Fibroblast of mammary gland (primary cell): ENCODE results near the gene KCND3.

Experiments used
- DNase-seq: peaks from one replicate; pipeline ENCODE4 v3.0.0-alpha.2; 2010; ENCODE audit warnings: low read depth
- H3K4me3 ChIP-seq: 2 replicates; pipeline ENCODE4 v1.5.1; 2011; ENCODE audit warnings: low read depth, mild to moderate bottlenecking, low read length, moderate library complexity; ENCODE audit not compliant: control insufficient read depth
- TF ChIP-seq, protein P1 (sequence below): conservative IDR thresholded peaks from 2 replicates; pipeline ENCODE4 v1.5.1; 2011; ENCODE audit warnings: low read depth, low read length, inconsistent platforms; ENCODE audit not compliant: control insufficient read depth, insufficient read depth

KCND3 gene

DNA sequence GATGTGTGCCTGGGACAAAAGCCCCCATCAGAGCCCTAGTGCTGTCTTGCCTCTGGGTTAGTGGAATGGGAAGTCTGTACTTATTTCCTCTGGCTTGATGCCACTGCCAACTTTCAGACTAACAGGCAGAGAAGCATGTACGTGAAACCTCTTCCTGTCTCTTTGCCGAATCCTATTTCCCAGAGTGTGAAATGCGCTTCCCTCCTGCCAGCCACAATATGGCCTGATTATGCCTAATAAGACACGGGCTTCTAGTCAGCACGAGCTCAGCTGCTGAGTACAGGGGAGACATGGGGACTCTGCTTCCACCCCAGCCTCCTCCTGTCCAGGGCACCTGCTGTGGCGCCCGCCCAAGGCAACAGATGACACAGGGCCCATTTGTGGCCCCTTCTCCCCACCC lies 111.4 kb downstream of the KCND3 start:
- TF ChIP-seq, protein P1, sequence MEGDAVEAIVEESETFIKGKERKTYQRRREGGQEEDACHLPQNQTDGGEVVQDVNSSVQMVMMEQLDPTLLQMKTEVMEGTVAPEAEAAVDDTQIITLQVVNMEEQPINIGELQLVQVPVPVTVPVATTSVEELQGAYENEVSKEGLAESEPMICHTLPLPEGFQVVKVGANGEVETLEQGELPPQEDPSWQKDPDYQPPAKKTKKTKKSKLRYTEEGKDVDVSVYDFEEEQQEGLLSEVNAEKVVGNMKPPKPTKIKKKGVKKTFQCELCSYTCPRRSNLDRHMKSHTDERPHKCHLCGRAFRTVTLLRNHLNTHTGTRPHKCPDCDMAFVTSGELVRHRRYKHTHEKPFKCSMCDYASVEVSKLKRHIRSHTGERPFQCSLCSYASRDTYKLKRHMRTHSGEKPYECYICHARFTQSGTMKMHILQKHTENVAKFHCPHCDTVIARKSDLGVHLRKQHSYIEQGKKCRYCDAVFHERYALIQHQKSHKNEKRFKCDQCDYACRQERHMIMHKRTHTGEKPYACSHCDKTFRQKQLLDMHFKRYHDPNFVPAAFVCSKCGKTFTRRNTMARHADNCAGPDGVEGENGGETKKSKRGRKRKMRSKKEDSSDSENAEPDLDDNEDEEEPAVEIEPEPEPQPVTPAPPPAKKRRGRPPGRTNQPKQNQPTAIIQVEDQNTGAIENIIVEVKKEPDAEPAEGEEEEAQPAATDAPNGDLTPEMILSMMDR: no peak
- no peak for DNase-seq
- H3K4me3 ChIP-seq: no peak overlapping the region

DNA sequence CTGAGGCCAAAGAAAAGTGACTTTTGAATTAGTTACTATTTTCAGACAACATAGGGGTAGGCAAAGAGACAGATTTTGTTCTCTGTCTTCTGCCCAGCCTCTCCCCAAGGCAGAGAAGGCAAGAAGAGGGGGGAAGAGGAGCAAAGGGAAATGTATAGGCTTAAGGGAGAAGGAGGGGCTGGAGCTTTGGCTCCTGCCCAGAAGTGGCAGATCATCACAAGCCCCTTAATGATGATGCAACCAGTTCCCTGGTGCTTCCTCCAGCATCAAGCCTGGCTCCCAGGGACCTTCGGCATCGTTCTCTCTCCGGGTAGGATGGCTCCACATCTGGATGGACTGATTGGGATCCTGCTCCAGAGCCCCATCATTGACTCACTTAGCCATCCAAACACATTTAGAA lies 112.8 kb downstream of the KCND3 start:
- DNase-seq: no peak
- TF ChIP-seq, protein P1: no peak
- H3K4me3 ChIP-seq: no peak overlapping the region

DNA sequence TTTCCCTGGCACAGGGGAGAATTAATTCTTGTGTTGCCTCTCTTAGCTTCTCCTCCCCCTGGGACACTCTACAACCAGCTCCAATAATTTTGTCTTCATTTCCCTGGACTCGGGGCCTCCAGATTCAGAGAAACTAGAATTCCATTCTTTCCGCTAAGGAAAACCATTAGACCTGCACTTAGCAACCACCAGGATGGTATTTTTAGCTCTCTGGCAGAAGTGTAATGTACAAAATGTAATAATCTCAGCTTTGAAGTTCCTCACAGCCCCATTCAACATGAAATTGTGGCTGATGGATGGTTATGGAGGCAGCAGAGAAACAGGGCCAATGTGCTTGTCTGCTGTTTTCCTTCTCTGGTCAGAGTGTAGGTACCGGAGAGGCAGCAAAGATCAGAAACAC lies 113.8 kb downstream of the KCND3 start:
- H3K4me3 ChIP-seq: no peak overlapping the region
- TF ChIP-seq, protein P1: no peak
- no peak for DNase-seq

DNA sequence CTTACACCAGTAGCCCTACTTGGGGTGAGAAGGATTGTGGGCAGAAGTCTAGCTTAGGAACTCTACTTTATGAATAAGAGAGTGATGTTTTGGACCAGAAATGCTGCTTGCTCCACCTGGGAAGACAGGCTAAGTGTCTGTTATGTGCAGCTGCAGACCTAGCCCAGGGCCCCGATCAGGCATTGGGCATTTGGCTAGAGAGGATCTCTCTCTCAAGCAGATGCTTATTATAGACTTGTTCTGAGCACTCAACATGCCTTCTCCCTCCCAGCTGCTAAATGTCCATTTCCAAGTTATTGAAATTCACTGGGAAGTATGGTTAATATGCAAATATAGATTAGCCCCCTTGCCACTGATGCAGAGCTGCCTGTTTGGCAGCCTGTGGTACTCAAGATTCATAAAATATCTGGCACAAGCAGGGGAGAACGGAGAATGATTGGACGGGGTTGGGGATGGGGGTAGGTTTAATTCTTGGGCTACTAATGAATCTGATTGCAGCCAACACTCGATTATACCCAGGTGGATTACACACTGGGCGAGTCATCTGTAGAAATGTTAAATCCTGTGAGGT lies 115.9 kb downstream of the KCND3 start:
- TF ChIP-seq, protein P1: no peak
- no peak for DNase-seq
- no peak overlapping the region for H3K4me3 ChIP-seq

DNA sequence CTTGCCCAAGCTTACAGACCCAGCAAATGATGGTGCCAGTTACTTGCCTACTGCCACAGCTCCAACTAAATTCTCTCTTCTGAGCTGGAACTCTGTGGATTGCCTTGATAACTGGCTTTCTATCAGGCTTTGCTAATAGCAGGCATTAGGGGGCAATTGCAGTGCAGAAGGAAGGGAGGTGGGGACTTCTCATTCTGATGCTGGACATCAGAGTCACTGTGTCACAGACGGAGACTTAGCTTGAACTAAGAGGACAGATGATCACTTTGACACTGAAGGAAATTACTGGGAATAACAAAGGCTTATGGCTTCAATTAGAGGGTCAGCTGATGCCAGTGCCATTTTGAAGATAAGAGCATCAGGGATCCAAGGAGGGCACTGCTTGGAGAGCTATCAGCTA lies 119.3 kb downstream of the KCND3 start:
- DNase-seq: no peak
- TF ChIP-seq, protein P1: no peak
- H3K4me3 ChIP-seq: no peak overlapping the region

DNA sequence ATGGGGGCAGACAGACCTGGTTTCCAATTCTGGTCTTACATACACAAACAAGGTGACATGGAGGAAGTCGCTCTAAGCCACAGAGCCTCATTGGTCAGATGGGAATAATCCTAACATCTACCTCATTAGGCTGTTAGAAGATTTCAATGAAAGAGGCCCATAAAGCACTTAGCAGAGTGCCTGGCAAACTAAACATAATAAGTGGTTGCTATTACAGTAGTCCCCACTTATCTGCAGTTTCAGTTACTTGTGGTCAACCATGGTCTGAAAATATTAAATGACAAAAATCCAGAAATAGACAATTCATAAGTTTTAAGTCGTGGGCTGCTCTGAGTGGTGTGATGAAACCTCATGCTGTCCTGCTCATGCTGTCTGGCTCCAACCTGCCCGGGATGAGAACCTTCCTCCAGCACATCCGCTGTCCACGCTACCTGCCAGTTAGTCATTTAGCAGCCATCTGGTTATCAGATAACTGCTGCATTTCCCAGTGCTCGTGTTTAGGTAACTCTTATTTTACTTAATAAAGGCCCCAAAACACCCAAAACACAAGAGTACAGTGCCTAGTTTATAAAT lies 121.5 kb downstream of the KCND3 start:
- no peak for DNase-seq
- TF ChIP-seq, protein P1: no peak
- H3K4me3 ChIP-seq: no peak overlapping the region
